Fibroblast of the aortic adventitia (primary cell): ENCODE data around the gene DNAL1. TPM values are rescaled to one million over a fixed set of nuclear protein-coding genes. Genes with fewer than 3 reads are reported as not detected.

ENCODE experiments used
- DNase-seq: peaks from one replicate; pipeline ENCODE4 v3.0.0-alpha.2; 2010; ENCODE audit warnings: low read depth
- H3K4me3 ChIP-seq: 2 replicates; pipeline ENCODE4 v1.5.1; 2011; ENCODE audit warnings: low read depth, mild to moderate bottlenecking, control low read depth, low read length, moderate library complexity
- CTCF ChIP-seq: IDR thresholded peaks from 2 replicates; pipeline ENCODE4 v1.5.1; 2011; ENCODE audit warnings: mild to moderate bottlenecking, low read length, control low read depth, inconsistent platforms; ENCODE audit not compliant: insufficient read depth
- total RNA-seq: library from RNA; depleted of rRNA; stranded (reverse); fragments of >200 nt; gene quantifications from 2 replicates; pipeline ENCODE4 v1.2.3, GENCODE V29; 2012; ENCODE audit warnings: low replicate concordance

The DNAL1 gene
- total RNA-seq, 1 donor, result 12.7 TPM

GRCh38 chr14:73678698-73679097 is 33.9 kb downstream of the DNAL1 start:
- no peak overlapping the region for H3K4me3 ChIP-seq
- DNase-seq, result no peak
- TF ChIP-seq CTCF, result no peak

GRCh38 chr14:73680821-73681220 is 36.0 kb downstream of the DNAL1 start:
- no peak overlapping the region for H3K4me3 ChIP-seq
- DNase-seq, result no peak
- no peak for TF ChIP-seq CTCF

GRCh38 chr14:73684627-73685026 is 39.8 kb downstream of the DNAL1 start:
- H3K4me3 ChIP-seq, result no peak overlapping the region
- no peak for DNase-seq
- no peak for TF ChIP-seq CTCF

DNA sequence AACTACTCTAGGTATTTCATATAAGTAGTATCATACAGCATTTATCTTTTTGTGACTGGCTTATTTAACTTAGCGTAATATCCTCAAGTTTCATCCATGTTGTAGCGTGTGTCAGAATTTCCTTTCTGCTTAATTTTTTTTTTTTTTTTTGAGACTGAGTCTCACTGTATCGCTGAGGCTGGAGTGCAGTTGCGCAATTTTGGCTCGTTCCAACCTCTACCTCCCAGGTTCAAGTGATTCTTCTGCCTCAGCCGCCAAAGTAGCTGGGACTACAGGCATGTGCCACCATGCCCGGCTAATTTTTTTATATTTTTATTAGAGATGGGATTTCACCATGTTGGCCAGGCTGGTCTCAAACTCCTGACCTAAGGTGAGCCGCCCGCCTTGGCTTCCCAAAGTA is 40.5 kb downstream of the DNAL1 start:
- no peak for DNase-seq
- H3K4me3 ChIP-seq, result no peak overlapping the region
- TF ChIP-seq CTCF, result no peak

DNA sequence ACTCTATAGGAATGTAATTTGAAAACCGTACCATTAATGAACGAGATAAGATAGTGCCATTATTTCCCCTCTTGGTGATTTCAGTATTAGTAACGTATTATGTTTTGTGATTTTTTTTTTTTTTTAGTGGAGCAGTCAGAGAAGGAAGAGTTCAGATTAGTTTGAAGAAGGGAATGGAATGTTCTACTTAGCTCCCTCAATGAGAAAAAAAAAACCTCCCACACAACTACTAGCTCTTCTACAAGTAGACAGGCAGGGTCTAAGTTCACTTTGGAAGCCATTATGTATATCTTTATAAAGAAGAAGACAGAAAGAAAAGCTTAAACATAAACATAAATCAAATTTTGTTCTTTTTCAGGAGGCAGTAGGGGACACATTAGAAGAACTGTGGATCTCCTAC is 42.1 kb downstream of the DNAL1 start:
- no peak for DNase-seq
- no peak for TF ChIP-seq CTCF

DNA sequence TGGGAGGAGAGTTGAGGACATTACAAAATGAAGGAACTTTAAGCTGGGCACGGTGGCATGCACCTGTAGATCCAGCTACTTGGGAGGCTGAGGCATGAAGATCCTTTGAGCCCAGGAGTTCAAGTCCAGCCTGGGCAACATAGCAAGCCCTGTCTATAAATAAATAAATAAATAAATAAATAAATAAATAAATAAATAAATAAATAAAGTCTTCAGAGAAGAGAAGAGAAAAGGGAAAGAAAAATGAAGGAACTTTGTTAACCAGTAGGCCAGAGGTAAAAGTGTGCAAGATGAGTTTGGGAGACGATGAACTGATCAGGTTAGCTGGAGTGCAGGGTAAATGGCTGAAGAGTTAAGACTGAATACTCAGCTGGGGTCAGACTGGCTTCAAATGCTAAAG is 49.3 kb downstream of the DNAL1 start:
- DNase-seq, result no peak
- H3K4me3 ChIP-seq, result no peak overlapping the region
- TF ChIP-seq CTCF, result no peak

More for the DNA sequence above, 42.1 kb downstream of the DNAL1 start:
- no peak overlapping the region for H3K4me3 ChIP-seq

DNA sequence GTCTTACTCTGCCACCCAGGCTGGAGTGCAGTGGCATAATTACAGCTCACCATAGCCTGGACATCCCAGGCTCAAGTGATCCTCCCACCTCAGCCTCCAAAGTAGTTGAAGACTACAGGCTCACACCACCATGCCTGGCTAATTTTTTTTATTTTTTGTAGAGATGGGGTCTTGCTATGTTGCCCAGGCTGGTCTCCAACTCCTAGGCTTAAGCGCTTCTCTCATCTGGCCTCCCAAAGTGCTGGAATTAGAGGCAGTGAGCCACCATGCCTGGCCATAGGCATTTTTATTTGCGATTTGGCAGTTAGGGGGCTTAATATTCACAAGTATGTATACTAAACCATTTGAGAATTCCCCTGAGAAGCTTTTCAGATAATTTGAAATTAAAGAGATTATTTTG is 50.3 kb downstream of the DNAL1 start:
- no peak for DNase-seq
- H3K4me3 ChIP-seq, result no peak overlapping the region
- no peak for TF ChIP-seq CTCF
